HG02610 (cell line): ENCODE results near the gene TAF1D.
A peak's percentile ranks its signal among the peaks of the same experiment; 100 is the strongest.

ENCODE experiments used
- ATAC-seq: cut with Tn5 transposase; IDR thresholded peaks from one replicate; pipeline ENCODE4 v1.9.1; 2021; ENCODE audit warnings: mild to moderate bottlenecking, moderate library complexity; ENCODE audit not compliant: unreplicated experiment

The TAF1D gene

GRCh38 chr11:93727985-93728791, 13.1 kb downstream of the TAF1D start:
- ATAC-seq = no peak

GRCh38 chr11:93724089-93724488, 17.2 kb downstream of the TAF1D start:
- ATAC-seq = no peak

DNA sequence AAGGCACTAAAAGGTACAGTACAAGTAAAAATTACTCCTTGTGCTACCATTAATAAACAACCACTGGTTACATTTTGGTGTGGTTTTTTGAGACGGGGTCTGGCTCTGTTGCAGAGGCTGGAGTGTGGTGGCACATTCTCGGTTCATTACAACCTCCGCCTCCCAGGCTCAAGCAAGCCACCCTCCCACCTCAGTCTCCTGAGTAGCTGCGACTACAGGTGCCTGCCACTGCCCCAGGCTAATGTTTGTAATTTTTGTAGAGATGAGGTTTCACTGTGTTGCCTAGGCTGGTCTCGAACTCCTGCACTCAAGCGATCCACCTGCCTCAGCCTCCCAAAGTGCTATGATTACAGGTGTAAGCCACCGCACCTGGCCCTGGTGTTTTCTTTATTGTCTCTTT, 20.8 kb downstream of the TAF1D start:
- ATAC-seq = no peak

GRCh38 chr11:93719310-93719709, 22.0 kb downstream of the TAF1D start:
- no peak for ATAC-seq

GRCh38 chr11:93718057-93718563, 23.2 kb downstream of the TAF1D start:
- peak; percentile 86 for ATAC-seq

DNA sequence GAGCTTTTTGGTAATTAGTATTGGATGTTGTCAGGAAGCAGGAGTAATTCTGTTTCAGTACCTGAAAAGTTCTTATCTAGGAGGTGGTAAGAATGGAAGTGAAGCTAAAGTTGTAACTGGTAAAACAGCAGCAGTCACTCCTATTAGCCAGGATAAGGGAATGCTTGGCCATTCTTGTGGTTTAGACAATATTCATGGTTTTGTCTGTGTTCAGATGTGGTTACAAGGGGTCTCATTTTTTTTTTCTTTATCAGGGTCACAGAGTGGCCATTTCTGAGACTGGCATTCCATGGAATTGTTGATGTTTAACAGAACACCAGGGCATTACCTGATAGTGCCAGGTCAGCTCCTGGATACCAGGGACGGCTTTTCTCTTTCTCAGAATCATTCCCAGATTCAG, 23.8 kb downstream of the TAF1D start:
- no peak for ATAC-seq

DNA sequence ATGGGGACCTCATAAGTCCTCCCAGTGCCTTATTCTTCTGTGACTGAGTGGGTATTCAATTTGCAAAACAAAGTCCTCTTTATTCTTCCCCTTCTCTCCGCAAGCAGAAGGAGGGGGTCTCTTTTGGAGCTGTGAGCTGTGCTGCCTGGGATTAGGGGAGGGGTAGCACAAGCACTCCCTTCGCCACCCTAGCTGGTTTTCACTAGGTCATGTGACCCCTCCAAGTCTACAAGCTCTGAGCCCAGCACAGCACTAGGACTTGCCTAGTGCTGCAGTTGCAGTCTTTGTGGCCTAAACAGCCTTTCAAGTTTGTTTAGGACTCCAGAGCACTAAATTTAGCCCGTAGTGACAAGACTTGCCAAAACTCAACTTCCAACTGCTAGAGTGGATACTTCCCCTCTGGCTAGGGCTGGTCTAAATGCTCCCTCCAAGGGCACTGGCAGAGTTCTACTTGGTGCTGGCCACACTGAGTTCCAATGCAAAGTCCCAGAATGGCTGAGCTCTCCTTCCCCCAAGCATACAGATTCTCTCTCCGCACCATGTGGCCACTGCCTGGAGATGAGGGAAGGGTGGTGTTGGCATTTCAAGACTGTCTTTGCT, 25.4 kb downstream of the TAF1D start:
- ATAC-seq = no peak

- no peak for ATAC-seq
Measured at GRCh38 chr11:93712678-93713077, 28.6 kb downstream of the TAF1D start.

DNA sequence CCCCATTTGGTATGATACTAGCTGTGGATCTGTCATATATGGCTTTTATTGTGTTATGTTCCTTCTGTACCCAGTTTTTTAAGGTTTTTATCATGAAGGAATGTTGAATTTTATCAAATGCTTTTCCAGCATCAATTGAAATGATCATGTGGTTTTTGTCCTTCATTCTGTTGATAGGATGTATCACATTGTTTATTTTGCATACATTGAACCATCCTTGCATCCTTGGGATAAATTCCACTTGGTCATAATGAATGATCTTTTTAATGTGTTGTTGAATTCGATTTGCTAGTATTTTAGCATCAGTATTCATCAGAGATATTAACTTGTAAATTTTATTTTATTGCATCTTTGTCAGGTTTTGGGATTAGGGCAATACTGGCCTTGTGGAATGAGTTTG, 31.1 kb downstream of the TAF1D start:
- no peak for ATAC-seq

GRCh38 chr11:93704237-93704636, 37.1 kb downstream of the TAF1D start:
- ATAC-seq = no peak

DNA sequence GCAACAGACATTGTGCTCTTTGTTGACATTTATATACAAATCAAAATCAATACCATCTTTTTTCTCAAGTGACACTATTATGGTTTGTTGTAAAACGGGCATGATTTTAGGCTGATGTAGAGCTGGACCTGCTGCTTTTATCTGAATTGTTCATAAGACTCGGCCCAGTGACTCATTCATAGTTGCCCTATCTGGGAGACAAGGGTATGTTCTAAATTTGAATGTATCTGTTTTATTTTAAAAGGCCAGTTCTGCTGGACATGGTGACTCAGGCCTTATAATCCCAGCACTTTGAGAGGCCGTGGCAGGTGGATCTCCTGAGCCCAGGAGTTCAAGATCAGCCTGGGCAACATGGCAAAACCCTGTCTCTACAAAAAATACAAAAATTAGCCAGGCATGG, 40.5 kb downstream of the TAF1D start:
- ATAC-seq = no peak

DNA sequence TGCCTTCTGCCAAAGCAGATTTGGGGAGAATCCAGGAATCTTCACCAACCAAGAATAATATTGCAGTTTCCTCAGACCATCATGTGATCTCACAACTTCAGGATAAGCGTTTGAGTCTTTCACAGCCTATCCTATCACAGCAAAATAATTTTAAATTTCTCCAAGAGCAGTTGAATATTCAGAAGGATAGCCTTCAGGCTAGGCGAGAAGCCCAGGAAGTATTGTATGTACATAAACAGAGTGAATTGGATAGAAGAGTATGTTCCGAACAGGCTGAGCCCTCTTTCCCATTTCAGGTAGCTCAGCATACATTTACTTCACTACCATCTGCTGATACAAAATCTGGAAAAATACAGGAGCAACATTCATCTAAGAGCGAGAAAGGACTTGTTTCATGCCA, 43.7 kb downstream of the TAF1D start:
- ATAC-seq = no peak

- ATAC-seq = no peak
Measured at GRCh38 chr11:93694557-93694956, 46.7 kb downstream of the TAF1D start.

DNA sequence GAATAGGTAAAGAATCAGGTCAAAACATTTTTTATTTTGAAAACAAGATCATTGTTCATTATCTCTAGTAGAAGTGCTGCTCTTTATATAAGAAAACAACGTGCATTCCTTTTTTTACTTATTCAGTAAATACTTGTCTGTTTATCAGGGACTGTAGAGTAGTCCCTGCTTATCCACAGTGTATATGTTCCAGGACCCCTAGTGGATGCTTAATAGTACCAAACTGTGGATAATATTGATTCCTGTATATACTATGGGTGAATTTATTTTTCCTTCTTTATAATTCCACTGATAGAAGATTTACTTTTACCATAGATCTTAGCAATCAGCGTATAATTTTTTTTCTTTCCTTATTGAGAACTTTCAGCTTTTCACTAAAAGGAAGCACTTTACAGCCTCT, 47.2 kb downstream of the TAF1D start:
- no peak for ATAC-seq

DNA sequence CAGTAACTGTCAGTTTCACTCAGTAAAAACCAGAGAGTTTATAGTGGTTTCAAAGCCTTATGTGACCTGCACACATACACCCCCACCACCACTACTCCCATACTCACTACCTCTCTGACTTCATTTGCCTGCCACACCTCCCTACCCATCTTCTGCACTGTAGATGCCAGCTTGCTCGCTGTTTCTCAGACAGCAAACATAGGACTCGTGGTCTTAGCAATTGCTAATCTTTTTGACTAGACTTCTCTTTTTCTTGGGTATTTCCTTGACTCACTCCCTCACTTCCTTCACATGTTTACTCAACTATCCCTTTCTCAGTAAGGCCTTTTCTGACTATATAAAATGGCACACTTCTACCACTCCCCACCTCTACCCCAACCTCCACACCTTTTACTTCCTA, 52.1 kb downstream of the TAF1D start:
- ATAC-seq = peak; percentile 92

DNA sequence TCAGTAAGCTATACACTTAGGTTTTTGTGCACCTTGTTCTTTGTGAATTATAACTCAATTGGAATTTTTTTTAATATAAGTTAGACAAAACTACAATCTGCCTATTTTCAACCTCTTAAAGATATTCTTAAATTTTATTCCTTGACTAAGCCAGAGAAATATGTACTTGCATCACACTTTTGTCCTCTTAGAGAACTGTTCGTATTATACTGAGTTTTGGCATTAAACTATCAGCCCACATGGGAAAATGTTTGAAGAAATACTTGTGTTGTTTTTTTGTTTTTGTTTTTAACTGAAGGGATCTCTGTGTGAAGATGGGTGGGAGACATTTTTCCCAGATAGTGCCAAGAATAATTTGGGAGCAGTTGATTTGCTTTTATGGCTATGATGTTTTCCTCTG, 54.5 kb downstream of the TAF1D start:
- no peak for ATAC-seq

DNA sequence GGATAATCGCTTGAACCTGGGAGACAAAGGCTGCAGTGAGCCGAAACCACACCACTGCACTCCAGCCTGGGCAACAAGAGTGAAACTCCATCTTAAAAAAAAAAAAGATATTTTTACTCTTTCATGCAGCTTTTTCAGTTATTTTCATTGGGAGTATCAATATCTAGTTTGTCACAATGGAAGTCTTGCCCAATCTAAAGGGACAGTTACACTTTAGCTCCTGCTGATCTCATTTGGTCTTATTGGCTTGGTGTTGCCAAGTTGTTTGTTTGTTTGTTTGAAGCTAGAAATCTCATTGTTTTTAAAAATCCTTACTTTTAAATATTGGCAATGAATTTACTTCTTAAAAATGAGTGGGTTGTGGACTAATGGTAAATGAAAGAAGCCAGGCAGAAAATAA, 55.1 kb downstream of the TAF1D start:
- ATAC-seq = no peak
